Activated B cell treated with CpG ODN at 0.5 μM for 24 hours (primary cell): Measurements from ENCODE around the gene HERC3. TPM values are rescaled to one million over a fixed set of nuclear protein-coding genes. Genes with fewer than 3 reads are reported as not detected.

ENCODE experiments used
- ATAC-seq: fragments of 200-7000 bp; cut with Tn5 transposase; one replicate; pipeline ENCODE4 v1.10.0; 2021; ENCODE audit warnings: low read depth, mild to moderate bottlenecking, moderate library complexity
- CTCF ChIA-PET: fragments of 350-600 bp; sonication (Branson Sonifier 250); formaldehyde crosslinking; loops from one replicate; lab custom pipeline; 2021; ENCODE audit warnings: antibody characterized with exemption; lab: Charles Lee
- POLR2A ChIA-PET: fragments of 350-600 bp; sonication (Branson Sonifier 250); formaldehyde crosslinking; loops from one replicate; lab custom pipeline; 2021; ENCODE audit warnings: antibody characterized with exemption; lab: Charles Lee
- DNase-seq: peaks from one replicate; pipeline ENCODE4 v3.0.0; 2022
- H3K27ac Mint-ChIP-seq: one replicate; pipeline ENCODE4 v1.8.0; 2020; ENCODE audit warnings: mixed read lengths
- H3K27me3 Mint-ChIP-seq: one replicate; pipeline ENCODE4 v1.8.0; 2021; ENCODE audit warnings: mixed read lengths
- H3K36me3 Mint-ChIP-seq: one replicate; pipeline ENCODE4 v1.8.0; 2021; ENCODE audit warnings: low read depth, mixed read lengths
- H3K4me1 Mint-ChIP-seq: one replicate; pipeline ENCODE4 v1.8.0; 2021; ENCODE audit warnings: mixed read lengths
- H3K4me3 Mint-ChIP-seq: one replicate; pipeline ENCODE4 v1.8.0; 2020; ENCODE audit warnings: mild to moderate bottlenecking, mixed read lengths
- H3K9me3 Mint-ChIP-seq: one replicate; pipeline ENCODE4 v1.8.0; 2020; ENCODE audit warnings: mixed read lengths
- CTCF ChIP-seq: fragments of 200-600 bp; IDR thresholded peaks from one replicate; pipeline ENCODE4 v1.8.0; 2022; ENCODE audit warnings: antibody characterized with exemption, mild to moderate bottlenecking
- intact Hi-C: fragments of 100-400 bp; cut with micrococcal nuclease; formaldehyde crosslinking; loops from one replicate; pipeline ENCODE4 v1.15.1; 2024
- total RNA-seq: library from RNA; stranded (reverse); gene quantifications from 2 replicates; pipeline ENCODE4 v1.2.3, GENCODE V29; 2022

HERC3 gene
- total RNA-seq, 1 donor from 2014 or later, result 27.5 TPM

DNA sequence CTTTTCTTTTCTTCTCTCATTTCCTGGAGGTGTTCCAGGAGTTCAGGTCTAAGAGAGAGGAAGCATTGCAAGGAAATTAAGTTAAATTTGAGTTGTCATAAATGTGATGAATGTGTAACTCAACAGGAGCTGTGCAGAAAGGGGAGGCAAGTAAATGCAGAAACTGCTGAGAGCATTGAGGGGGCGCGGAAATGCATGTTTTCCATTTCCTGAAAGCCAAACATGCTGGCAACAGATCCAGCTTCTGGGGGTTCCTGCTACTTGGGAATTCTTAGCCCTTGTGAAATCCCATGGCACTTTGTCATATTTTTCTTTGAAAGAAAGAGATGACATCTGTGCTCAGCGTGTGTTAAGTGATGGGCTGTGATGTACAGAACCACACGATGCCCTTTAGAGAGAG lies 139.1 kb downstream of the HERC3 start:
- TF ChIP-seq CTCF, result no peak
- ChIA-PET POLR2A (no interaction called here), CTCF (no interaction called here)
- no peak overlapping the region for H3K27ac Mint-ChIP-seq
- no peak for ATAC-seq
- no peaks in the 10 kb centered on the region for H3K9me3 Mint-ChIP-seq
- intact Hi-C loops, result no loop called here
- H3K27me3 Mint-ChIP-seq, result no peaks in the 10 kb centered on the region
- no peak for DNase-seq
- H3K4me3 Mint-ChIP-seq, result no peak overlapping the region
- peaks cover 26% of the 10 kb centered on the region for H3K36me3 Mint-ChIP-seq
- H3K4me1 Mint-ChIP-seq, result peaks cover under 1% of the 10 kb centered on the region

DNA sequence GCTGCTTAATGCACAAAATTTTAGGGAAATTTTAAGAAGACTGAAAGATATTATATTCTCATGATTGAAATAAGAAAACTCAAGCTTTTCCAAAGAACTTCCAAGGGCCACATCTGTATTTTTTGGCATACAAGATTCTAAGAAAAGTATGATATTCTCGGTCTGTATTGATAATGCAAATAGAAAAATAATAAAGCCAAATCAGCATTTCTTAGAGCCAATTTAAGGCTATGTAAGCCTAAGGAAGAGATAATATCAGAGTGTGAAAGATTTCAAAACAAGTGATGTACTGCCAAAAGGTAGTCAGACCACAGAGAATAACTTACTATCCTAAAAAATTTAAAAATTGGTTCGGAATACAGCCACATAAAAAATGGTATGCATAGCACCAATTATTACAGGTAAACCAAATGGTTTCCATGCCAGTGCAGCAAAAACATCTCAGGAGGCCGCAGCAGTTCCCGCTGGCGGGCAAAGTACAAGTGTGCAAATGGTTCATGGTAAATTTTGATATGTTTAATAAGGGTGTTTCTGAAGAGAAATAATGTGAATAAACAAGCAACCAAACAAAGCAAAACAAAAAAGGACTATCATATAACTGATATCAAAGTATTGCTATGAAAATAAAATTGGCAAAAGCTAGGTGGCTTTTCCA lies 140.6 kb downstream of the HERC3 start:
- H3K9me3 Mint-ChIP-seq, result no peaks in the 10 kb centered on the region
- H3K4me3 Mint-ChIP-seq, result no peak overlapping the region
- intact Hi-C loops, result no loop called here
- CTCF ChIA-PET, result no interaction called here
- H3K27ac Mint-ChIP-seq, result no peak overlapping the region
- POLR2A ChIA-PET, result no interaction called here
- no peak for TF ChIP-seq CTCF
- ATAC-seq, result no peak
- DNase-seq, result no peak
- H3K4me1 Mint-ChIP-seq, result peaks cover 13% of the 10 kb centered on the region
- H3K36me3 Mint-ChIP-seq, result peaks cover 13% of the 10 kb centered on the region
- H3K27me3 Mint-ChIP-seq, result peaks cover under 1% of the 10 kb centered on the region

GRCh38 chr4:88734403-88734949 lies 142.2 kb downstream of the HERC3 start:
- intact Hi-C loops, result no loop called here
- ChIA-PET CTCF (no interaction called here), POLR2A (no interaction called here)
- H3K9me3 Mint-ChIP-seq, result no peaks in the 10 kb centered on the region
- no peak overlapping the region for H3K4me3 Mint-ChIP-seq
- peaks cover 20% of the 10 kb centered on the region for H3K4me1 Mint-ChIP-seq
- peaks cover 3% of the 10 kb centered on the region for H3K27me3 Mint-ChIP-seq
- ATAC-seq, result no peak
- H3K27ac Mint-ChIP-seq, result no peak overlapping the region
- peaks cover 5% of the 10 kb centered on the region for H3K36me3 Mint-ChIP-seq
- TF ChIP-seq CTCF, result no peak
- no peak for DNase-seq

- intact Hi-C loops, result no loop called here
- Mint-ChIP-seq H3K4me3 (no peak overlapping the region), H3K27ac (no peak overlapping the region), H3K27me3 (peaks cover 3% of the 10 kb centered on the region), H3K36me3 (no peaks in the 10 kb centered on the region), H3K4me1 (peaks cover 20% of the 10 kb centered on the region), H3K9me3 (no peaks in the 10 kb centered on the region)
- ChIA-PET POLR2A (no interaction called here), CTCF (no interaction called here)
- no peak for DNase-seq
- no peak for TF ChIP-seq CTCF
- no peak for ATAC-seq
Measured at GRCh38 chr4:88735564-88735963, 143.3 kb downstream of the HERC3 start.

DNA sequence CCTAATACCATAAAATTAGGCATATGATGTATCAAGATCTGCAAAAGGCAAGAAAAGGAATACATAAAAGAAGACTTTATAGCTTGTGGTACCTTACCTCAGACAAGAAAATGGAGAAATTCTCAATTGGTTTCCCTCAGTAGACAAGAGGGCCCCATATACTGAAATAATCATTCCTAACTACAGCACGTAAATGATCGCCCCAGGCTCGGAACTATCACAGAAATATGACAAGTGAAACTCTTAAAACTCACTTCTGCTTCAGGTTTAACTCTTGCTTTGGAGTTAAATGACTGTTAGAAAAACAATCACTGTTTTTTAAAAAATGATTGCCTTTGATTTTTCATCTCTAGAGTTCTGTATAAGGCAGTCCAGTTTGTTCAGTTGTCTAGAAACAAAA lies 144.0 kb downstream of the HERC3 start:
- DNase-seq (no peak), ATAC-seq (no peak)
- Mint-ChIP-seq H3K9me3 (no peaks in the 10 kb centered on the region), H3K27ac (no peak overlapping the region), H3K36me3 (no peaks in the 10 kb centered on the region), H3K4me1 (peaks cover 20% of the 10 kb centered on the region), H3K27me3 (peaks cover 3% of the 10 kb centered on the region), H3K4me3 (no peak overlapping the region)
- ChIA-PET CTCF (no interaction called here), POLR2A (no interaction called here)
- no peak for TF ChIP-seq CTCF
- intact Hi-C loops, result no loop called here
